HEK293 (cell line): ENCODE results near the gene PIP5K1B.

Experiments used
- BCL6B ChIP-seq: fragments of 450-650 bp; formaldehyde crosslinking; IDR thresholded peaks from 2 replicates; pipeline ENCODE4 v1.5.1; 2017; ENCODE audit warnings: missing biosample characterization, missing genetic modification characterization
- CTCF ChIP-seq: fragments of 450-650 bp; formaldehyde crosslinking; IDR thresholded peaks from 2 replicates; pipeline ENCODE4 v1.5.1; 2016; ENCODE audit warnings: missing biosample characterization, missing genetic modification characterization
- GLI2 ChIP-seq: fragments of 450-650 bp; formaldehyde crosslinking; IDR thresholded peaks from 2 replicates; pipeline ENCODE4; 2017; ENCODE audit warnings: missing biosample characterization, missing genetic modification characterization, low read depth, borderline replicate concordance
- KLF16 ChIP-seq: fragments of 450-650 bp; formaldehyde crosslinking; IDR thresholded peaks from 2 replicates; pipeline ENCODE4 v1.5.1; 2017; ENCODE audit warnings: missing biosample characterization, missing genetic modification characterization
- SP7 ChIP-seq: fragments of 450-650 bp; formaldehyde crosslinking; IDR thresholded peaks from 2 replicates; pipeline ENCODE4 v1.5.1; 2016; ENCODE audit warnings: missing biosample characterization, missing genetic modification characterization
- ZBTB17 ChIP-seq: fragments of 450-650 bp; formaldehyde crosslinking; IDR thresholded peaks from 2 replicates; pipeline ENCODE4 v1.5.1; 2016; ENCODE audit warnings: missing biosample characterization, missing genetic modification characterization
- ZFP3 ChIP-seq: fragments of 450-650 bp; formaldehyde crosslinking; IDR thresholded peaks from 2 replicates; pipeline ENCODE4 v1.5.1; 2016; ENCODE audit warnings: low read depth, missing biosample characterization, missing genetic modification characterization
- ZNF112 ChIP-seq: fragments of 450-650 bp; formaldehyde crosslinking; IDR thresholded peaks from 2 replicates; pipeline ENCODE4 v1.5.0; 2017; ENCODE audit warnings: missing biosample characterization, missing genetic modification characterization
- ZNF830 ChIP-seq: fragments of 450-650 bp; IDR thresholded peaks from 2 replicates; pipeline ENCODE4 v1.5.0; 2018; ENCODE audit warnings: missing biosample characterization, missing genetic modification characterization, low read depth, mild to moderate bottlenecking, moderate library complexity
- ZNF843 ChIP-seq: fragments of 450-650 bp; formaldehyde crosslinking; IDR thresholded peaks from 2 replicates; pipeline ENCODE4 v1.5.1; 2016; ENCODE audit warnings: missing biosample characterization, missing genetic modification characterization

DNA sequence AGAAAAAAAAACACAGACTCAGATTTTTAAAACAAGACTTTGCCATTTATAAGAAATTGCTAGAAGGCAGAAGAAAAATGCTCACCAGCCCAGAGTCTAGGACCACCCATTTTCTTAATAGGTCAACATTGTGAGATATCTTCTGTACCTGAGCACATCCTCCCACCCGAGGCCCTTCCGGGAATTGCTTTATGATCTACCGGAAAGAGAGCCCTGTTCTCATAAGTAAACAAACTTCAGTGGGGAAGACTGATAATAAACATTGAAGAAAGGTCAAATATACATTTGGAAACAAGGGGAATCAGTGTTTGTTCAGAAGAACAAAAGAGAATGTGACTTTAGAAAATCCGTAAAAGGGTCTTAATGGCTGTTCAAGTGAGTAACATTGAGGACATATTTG is 264.5 kb downstream of the PIP5K1B start:
- TF ChIP-seq ZNF112 (tag by site-specific recombination) = no peak
- TF ChIP-seq CTCF (tag by site-specific recombination) = no peak
- TF ChIP-seq BCL6B (tag by site-specific recombination) = no peak
- TF ChIP-seq ZNF830 (tag by site-specific recombination) = no peak
- no peak for TF ChIP-seq GLI2
- no peak for TF ChIP-seq ZNF843
- TF ChIP-seq ZFP3 (tag by site-specific recombination) = no peak
- TF ChIP-seq ZBTB17 (tag by site-specific recombination) = no peak
- no peak for TF ChIP-seq KLF16 (tag by site-specific recombination)
- TF ChIP-seq SP7 (tag by site-specific recombination) = no peak
